ENCODE data around the gene PFDN6. TPM values are rescaled to one million over a fixed set of nuclear protein-coding genes. Genes with fewer than 3 reads are reported as not detected.
"Not testable (repeated sequence)": the region's sequence is repeated elsewhere in the genome, so short reads cannot be mapped to it uniquely, and the experiment has no call there.

Gene PFDN6
- total RNA-seq, 1 donor from 2014 or later: 117 TPM

DNA sequence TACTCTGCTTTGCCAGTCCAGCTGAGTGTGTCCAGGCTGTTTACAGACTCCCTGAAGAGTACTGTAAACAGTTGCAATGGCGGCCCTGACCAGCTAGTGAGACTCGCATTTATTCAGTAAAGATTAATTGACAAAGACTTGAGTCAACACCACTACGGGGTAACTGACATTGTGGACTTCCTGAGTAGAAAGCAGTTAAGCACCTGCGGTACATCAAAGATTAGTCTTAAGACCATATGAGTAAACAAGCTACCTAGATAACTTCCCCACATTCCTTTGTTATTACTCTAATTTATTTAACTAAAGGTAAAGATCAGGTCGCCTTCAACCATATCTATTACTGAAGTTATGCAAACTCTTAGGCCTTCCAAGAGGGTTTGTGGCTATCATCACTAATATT lies 30.4 kb upstream of the PFDN6 start:
- intact Hi-C loops (cut with micrococcal nuclease): no loop called here

DNA sequence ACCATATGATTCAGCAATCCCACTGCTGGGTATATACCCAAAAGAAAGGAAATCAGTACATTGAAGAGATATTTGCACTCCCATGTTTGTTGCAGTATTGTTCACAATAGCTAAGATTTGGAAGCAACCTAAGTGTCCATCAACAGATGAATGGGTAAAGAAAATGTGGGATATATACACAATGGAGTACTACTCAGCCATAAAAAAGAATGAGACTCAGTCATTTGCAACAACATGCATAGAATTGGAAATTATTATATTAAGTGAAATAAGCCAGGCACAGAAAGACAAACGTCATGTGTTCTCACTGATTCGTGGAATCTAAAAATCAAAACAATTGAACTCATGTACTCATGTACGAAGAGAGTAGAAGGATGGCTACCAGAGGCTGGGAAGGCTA lies 26.9 kb upstream of the PFDN6 start:
- H3K36me3 Mint-ChIP-seq (ENCODE audit: low read depth): peaks cover 71% of the 10 kb centered on the region
- H3K4me1 Mint-ChIP-seq (ENCODE audit: low read depth); H3K27me3 Mint-ChIP-seq (ENCODE audit: low read depth); intact Hi-C loops (cut with micrococcal nuclease); DNase-seq (ENCODE audit: low spot score); H3K27ac Mint-ChIP-seq; H3K4me3 Mint-ChIP-seq (ENCODE audit: low read depth); H3K9me3 Mint-ChIP-seq: not testable (repeated sequence)

More for the DNA sequence above, 30.4 kb upstream of the PFDN6 start:
- Mint-ChIP-seq H3K36me3 (ENCODE audit: low read depth) (peaks cover 48% of the 10 kb centered on the region), H3K4me3 (ENCODE audit: low read depth) (no peak overlapping the region), H3K27ac (no peak overlapping the region), H3K4me1 (ENCODE audit: low read depth) (no peaks in the 10 kb centered on the region), H3K9me3 (no peaks in the 10 kb centered on the region), H3K27me3 (ENCODE audit: low read depth) (no peaks in the 10 kb centered on the region)
- no peak for DNase-seq (ENCODE audit: low spot score)

DNA sequence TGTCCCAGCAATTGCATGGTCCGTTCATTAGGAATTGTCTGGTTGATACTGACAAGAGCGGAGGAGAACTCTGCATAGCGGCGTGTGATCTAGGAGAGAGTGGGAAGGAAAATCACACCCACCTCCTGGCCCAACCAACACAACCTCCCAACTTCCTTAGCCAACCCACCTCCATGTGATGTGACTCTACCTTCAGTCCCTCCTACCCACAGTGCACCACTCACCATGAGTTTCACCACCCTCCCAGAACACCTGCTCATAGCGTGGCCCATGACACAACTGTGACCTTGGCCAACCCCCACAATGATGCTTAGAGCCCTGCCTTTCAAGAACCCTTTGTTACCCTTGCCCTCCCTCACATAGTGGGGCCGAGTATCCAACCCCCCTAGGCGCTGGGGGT lies 25.4 kb upstream of the PFDN6 start:
- intact Hi-C loops (cut with micrococcal nuclease): no loop called here
- H3K27me3 Mint-ChIP-seq (ENCODE audit: low read depth): no peaks in the 10 kb centered on the region
- peaks cover 77% of the 10 kb centered on the region for H3K36me3 Mint-ChIP-seq (ENCODE audit: low read depth)
- H3K9me3 Mint-ChIP-seq: no peaks in the 10 kb centered on the region
- H3K27ac Mint-ChIP-seq: no peak overlapping the region
- DNase-seq (ENCODE audit: low spot score): no peak
- H3K4me1 Mint-ChIP-seq (ENCODE audit: low read depth): no peaks in the 10 kb centered on the region
- no peak overlapping the region for H3K4me3 Mint-ChIP-seq (ENCODE audit: low read depth)

DNA sequence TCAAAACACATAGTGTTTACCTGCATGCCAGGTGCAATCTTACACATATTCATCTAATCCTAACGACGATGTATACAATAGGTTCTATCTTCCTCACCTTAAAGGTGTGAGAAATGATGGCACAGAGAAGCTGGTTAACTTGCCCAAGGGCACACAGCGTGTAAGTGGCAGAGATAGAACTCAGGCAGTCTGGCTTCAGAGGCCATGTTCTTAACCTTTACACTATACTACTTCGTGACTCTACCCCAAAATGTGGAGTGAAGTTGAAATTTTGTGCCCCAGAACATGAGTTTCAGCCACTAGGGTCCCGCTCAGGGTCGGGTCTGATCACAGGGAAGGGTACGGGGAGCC lies 18.3 kb upstream of the PFDN6 start:
- intact Hi-C loops (cut with micrococcal nuclease): loop anchor here (1.0 to 10.0 kb wide), 5 partner anchors 18 to 154 kb away; partner anchors contain the start of genes PFDN6, RXRB, SLC39A7 and SYNGAP1
- DNase-seq (ENCODE audit: low spot score): no peak
- Mint-ChIP-seq H3K27ac (peak overlapping the region; percentile 100), H3K4me1 (ENCODE audit: low read depth) (peaks cover 25% of the 10 kb centered on the region), H3K9me3 (no peaks in the 10 kb centered on the region), H3K4me3 (ENCODE audit: low read depth) (peak overlapping the region; percentile 98), H3K36me3 (ENCODE audit: low read depth) (peaks cover 85% of the 10 kb centered on the region), H3K27me3 (ENCODE audit: low read depth) (no peaks in the 10 kb centered on the region)

DNA sequence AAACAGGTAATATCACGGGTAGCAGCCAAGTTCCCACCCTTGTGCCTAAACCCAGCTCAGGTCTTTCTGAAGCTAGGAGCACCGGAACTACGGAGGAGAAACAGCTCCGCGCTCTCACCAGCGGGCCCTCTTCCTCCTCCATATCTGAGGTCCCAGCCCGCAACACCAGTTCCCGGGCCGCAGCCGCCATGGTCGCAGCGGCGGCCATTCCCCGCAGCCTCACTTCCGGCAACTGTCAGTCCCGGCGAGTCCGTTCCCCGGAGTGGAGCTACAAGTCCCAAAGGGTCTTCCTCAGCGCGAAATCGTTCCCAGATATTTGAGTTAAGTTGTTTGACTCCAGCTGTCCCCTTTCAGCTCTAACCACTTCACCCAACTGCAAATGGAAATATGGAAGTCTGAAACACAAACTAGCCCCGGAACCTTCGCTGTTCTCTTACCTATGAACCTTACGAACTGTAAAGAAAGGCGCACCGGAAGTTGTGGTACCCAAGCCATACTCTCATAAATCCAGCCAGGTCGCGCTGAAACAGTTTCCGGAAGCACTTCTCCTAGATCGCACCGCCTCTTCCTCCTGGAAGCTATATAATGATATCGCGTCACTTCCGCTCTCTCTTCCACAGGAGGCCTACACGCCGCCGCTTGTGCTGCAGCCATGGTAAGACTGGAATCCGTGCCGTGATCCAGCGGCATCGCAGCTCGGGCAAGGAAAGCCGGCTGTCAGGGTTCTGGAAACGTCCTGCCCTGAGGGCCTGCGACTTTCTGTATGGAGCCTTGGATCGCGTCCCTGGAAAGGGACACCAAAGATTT lies 17.7 kb upstream of the PFDN6 start, which contains the start of the genes RPS18 and VPS52:
RPS18 (plus strand) TSS at position 608 of the 807 bp plus-strand sequence; CDS start at position 653, 45 bp downstream.
VPS52 (minus strand) TSS at position 409 of the 807 bp plus-strand sequence; CDS start at position 208, 201 bp downstream.
- Mint-ChIP-seq H3K27me3 (ENCODE audit: low read depth) (no peaks in the 10 kb centered on the region), H3K9me3 (no peaks in the 10 kb centered on the region), H3K27ac (peak within 1 kb of the TSS; percentile 100), H3K4me3 (ENCODE audit: low read depth) (peak within 1 kb of the TSS; percentile 98), H3K4me1 (ENCODE audit: low read depth) (peaks cover 31% of the 10 kb centered on the region), H3K36me3 (ENCODE audit: low read depth) (peaks cover 85% of the 10 kb centered on the region)
- peak; percentile 92 for DNase-seq (ENCODE audit: low spot score)
- intact Hi-C loops (cut with micrococcal nuclease): loop anchor here (1.0 to 10.0 kb wide), 6 partner anchors 18 to 153 kb away; partner anchors contain the start of genes PFDN6, RXRB, SLC39A7 and SYNGAP1

DNA sequence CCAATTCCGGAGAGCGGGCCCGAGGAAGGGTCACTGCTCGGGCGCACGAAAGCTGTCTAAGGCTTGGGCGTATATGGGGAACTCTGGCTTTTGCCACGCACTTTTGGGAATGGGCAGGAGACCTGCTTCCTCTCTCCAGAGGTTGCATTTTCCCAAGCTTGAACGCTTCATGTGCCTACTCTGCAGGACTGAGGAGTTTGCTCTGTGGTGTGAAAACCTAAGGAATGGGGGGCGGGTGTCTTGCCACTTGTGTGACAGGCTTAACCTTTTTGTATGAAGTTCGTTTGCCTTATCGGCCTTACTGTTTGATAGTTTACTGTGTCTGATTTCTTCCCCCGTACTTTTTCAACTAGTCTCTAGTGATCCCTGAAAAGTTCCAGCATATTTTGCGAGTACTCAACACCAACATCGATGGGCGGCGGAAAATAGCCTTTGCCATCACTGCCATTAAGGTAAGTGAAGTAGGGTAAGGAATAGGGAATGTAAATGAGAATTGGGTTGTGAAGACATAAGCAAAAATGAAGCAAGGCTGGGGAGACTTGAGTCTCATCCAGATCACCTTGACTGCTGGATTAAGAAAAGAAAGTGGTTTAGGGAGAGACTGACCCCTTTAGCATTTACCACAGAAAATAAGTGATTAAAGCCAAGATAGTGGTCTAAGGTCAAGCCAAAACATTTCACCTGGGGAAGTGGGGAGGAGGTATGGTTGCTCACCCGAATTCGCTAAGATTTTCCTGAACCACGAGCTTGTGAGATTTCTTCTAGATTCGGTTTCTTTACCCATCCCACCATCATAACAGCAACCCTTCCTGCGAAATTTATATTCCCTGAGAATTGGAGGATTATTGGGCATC lies 16.9 kb upstream of the PFDN6 start:
- intact Hi-C loops (cut with micrococcal nuclease): loop anchor here (1.0 to 10.0 kb wide), 2 partner anchors 51 to 152 kb away; partner anchors contain the start of gene SYNGAP1
- Mint-ChIP-seq H3K9me3 (no peaks in the 10 kb centered on the region), H3K4me1 (ENCODE audit: low read depth) (peaks cover 31% of the 10 kb centered on the region), H3K4me3 (ENCODE audit: low read depth) (peak overlapping the region; percentile 98), H3K27ac (peak overlapping the region; percentile 100), H3K36me3 (ENCODE audit: low read depth) (peaks cover 81% of the 10 kb centered on the region), H3K27me3 (ENCODE audit: low read depth) (no peaks in the 10 kb centered on the region)
- DNase-seq (ENCODE audit: low spot score): no peak

DNA sequence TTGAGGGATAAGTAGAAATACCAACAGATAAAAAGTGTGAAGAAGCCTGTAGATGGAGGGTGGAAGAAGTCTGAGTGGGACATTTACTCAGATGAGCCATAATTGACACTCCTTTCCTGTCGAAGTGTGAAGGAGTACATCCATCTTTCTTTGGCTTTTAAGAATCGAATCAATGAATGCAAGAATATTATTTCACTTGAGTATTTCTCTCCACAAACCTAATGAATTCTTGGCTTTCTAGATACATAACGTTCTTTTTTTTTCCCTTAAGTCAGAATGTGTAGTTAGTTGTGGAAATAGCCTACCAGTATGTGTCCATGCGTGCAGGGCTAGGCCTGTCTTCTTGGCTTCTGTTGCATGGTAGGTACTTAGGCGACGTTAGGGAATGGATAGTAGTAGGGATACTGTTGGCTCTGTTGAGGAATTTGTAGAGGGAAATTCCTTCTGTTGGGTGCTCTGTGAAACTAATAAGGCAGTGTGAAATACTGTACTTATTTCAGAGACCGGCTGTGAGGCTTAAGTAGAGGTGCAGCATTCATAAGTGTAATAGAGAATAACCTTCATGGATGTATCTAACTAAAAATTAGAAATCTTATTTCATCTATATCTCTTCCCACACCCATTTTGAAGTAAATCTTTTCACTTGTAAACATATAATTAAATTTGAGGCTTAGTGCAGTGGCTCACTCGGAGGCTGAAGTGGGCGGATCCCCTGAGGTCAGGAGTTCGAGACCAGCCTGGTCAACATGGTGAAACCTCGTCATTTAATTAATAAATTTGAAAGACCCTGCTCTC lies 16.1 kb upstream of the PFDN6 start:
- DNase-seq (ENCODE audit: low spot score): no peak
- Mint-ChIP-seq H3K36me3 (ENCODE audit: low read depth) (peaks cover 77% of the 10 kb centered on the region), H3K27me3 (ENCODE audit: low read depth) (no peaks in the 10 kb centered on the region), H3K4me1 (ENCODE audit: low read depth) (peaks cover 34% of the 10 kb centered on the region), H3K27ac (peak overlapping the region; percentile 100), H3K4me3 (ENCODE audit: low read depth) (peak overlapping the region; percentile 98), H3K9me3 (no peaks in the 10 kb centered on the region)
- intact Hi-C loops (cut with micrococcal nuclease): loop anchor here (10.0 kb wide), 1 partner anchor 151 kb away; the partner anchor contains the start of gene SYNGAP1

DNA sequence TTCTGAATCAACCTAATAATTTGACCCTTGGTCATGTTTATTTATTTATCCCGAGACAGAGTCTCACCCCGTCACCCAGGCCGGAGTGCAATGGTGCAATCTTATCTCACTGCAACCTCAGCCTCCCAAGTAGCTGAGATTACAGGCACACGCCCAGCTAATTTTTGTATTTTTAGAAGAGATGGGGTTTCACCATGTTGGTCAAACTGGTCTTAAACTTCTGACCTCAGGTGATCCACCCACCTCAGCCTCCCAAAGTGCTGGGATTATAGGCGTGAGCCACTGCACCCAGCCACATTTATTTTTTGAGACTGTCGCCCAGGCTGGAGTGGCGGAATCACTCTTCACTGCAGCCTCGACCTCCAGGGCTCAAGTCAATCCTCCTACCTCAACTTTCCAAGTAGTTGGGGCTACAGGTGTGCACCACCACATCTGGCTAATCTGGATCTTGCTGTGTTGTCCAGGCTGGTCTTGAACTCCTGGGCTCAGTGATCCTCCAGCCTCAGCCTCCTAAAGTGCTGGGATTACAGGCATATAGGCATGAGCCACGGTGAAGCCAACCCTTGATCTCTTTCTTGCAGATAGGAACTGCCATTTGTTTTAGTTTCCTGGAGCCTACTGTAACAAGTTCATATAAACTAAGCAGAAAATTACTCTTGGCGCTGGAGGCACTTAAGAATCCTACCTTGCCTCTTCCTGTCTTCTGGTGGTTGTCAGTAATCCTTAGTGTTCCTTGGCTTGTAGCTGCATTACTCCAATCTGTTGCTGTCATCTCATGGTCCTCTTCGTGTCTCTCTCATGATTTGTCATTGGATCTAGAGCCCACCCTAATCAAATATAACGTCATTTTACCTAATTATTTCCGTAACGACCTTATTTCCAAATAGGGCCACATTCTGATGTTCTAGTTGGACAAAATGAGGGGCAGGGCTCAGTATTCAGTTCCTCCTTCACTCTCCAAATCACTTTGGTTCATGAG lies 15.2 kb upstream of the PFDN6 start:
- H3K27me3 Mint-ChIP-seq (ENCODE audit: low read depth): no peaks in the 10 kb centered on the region
- H3K36me3 Mint-ChIP-seq (ENCODE audit: low read depth): peaks cover 75% of the 10 kb centered on the region
- intact Hi-C loops (cut with micrococcal nuclease): loop anchor here (10.0 kb wide), 1 partner anchor 151 kb away; the partner anchor contains the start of gene SYNGAP1
- H3K9me3 Mint-ChIP-seq: no peaks in the 10 kb centered on the region
- peak overlapping the region; percentile 98 for H3K4me3 Mint-ChIP-seq (ENCODE audit: low read depth)
- H3K4me1 Mint-ChIP-seq (ENCODE audit: low read depth): peaks cover 39% of the 10 kb centered on the region
- DNase-seq (ENCODE audit: low spot score): no peak
- H3K27ac Mint-ChIP-seq: peak overlapping the region; percentile 58

DNA sequence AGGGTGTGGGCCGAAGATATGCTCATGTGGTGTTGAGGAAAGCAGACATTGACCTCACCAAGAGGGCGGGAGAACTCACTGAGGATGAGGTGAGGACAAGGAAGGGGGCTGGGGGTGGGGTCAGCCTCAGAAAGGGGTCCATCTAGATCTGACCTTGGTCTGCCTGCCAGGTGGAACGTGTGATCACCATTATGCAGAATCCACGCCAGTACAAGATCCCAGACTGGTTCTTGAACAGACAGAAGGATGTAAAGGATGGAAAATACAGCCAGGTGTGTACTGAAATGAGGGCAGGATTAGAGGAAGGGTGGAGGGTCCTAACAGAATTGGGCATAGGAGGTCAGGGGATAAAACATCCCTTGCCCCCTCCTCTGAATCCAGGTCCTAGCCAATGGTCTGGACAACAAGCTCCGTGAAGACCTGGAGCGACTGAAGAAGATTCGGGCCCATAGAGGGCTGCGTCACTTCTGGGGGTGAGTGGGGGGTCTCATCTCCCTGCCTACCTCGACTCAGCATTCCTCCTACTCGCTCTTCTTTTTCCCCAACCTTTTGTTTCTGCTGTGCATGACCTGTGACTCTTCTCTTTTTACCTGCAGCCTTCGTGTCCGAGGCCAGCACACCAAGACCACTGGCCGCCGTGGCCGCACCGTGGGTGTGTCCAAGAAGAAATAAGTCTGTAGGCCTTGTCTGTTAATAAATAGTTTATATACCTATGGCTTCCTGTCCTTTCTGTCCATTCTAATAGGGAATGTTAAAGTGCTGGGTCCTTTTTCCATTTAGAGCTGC lies 13.4 kb upstream of the PFDN6 start:
- Mint-ChIP-seq H3K27ac (peak overlapping the region; percentile 84), H3K36me3 (ENCODE audit: low read depth) (peaks cover 77% of the 10 kb centered on the region), H3K4me1 (ENCODE audit: low read depth) (peaks cover 35% of the 10 kb centered on the region), H3K4me3 (ENCODE audit: low read depth) (peak overlapping the region; percentile 98)
- DNase-seq (ENCODE audit: low spot score); H3K9me3 Mint-ChIP-seq; H3K27me3 Mint-ChIP-seq (ENCODE audit: low read depth): not testable (repeated sequence)
- intact Hi-C loops (cut with micrococcal nuclease): loop anchor here (2.0 to 10.0 kb wide), 4 partner anchors 23 to 1116 kb away; partner anchors contain the start of genes NUDT3, RGL2, SYNGAP1 and TAPBP

DNA sequence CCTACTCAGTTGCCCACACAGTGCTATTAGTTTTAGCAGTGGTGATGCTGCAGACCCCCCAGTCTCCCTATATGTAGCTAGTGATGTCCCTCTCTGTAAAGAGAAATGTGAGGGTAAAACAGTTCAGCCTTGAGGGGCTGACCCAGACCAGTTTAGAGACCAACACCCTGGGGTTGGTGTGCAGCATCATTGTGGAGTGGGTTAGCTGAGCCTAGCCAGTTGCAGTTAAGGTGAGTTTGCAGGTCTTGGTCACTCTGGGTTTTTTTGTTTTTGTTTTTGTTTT lies 12.9 kb upstream of the PFDN6 start:
- H3K4me1 Mint-ChIP-seq (ENCODE audit: low read depth): peaks cover 35% of the 10 kb centered on the region
- peak overlapping the region; percentile 98 for H3K4me3 Mint-ChIP-seq (ENCODE audit: low read depth)
- H3K27me3 Mint-ChIP-seq (ENCODE audit: low read depth): no peaks in the 10 kb centered on the region
- intact Hi-C loops (cut with micrococcal nuclease): loop anchor here (2.0 to 10.0 kb wide), 4 partner anchors 22 to 1116 kb away; partner anchors contain the start of genes NUDT3, RGL2, SYNGAP1 and TAPBP
- H3K9me3 Mint-ChIP-seq: no peaks in the 10 kb centered on the region
- no peak for DNase-seq (ENCODE audit: low spot score)
- peaks cover 77% of the 10 kb centered on the region for H3K36me3 Mint-ChIP-seq (ENCODE audit: low read depth)
- peak overlapping the region; percentile 84 for H3K27ac Mint-ChIP-seq

All from activated T-helper 2 cell treated with anti-CD3 and anti-CD28 coated beads, Interferon-gamma antibody, Interleukin-2, Interleukin-4, amounts not matched to agents 10 μg/mL and 5 μg/mL and 100 μg/mL, durations not matched to agents 14 hours and 24 hours and 36 hours (primary cell).